GM19452 (cell line): Measurements from ENCODE around the gene DDX10.
A peak's percentile ranks its signal among the peaks of the same experiment; 100 is the strongest.
"Not testable (repeated sequence)": the region's sequence is repeated elsewhere in the genome, so short reads cannot be mapped to it uniquely, and the experiment has no call there.

Source experiments
- ATAC-seq: cut with Tn5 transposase; IDR thresholded peaks from one replicate; pipeline ENCODE4 v1.9.1; 2021; ENCODE audit not compliant: unreplicated experiment

Gene DDX10

DNA sequence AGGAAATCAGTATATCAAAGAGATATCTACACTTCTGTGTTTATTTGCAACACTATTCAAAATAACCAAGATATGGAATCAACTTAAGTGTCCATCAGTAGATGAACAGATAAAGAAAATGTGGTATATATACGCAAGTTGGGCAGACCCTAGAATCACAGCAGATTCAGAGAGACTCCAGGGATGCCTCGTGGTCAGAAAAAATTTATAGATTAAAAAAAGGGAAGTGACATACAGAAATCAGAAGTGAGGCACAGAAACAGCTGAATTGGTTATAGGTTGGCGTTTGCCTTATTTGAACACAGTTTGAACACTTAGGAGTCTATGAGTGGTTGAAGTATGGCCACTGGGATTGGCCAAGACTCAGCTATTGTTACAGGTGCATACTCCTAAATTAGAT is 10.8 kb upstream of the DDX10 start:
- ATAC-seq = not testable (repeated sequence)

DNA sequence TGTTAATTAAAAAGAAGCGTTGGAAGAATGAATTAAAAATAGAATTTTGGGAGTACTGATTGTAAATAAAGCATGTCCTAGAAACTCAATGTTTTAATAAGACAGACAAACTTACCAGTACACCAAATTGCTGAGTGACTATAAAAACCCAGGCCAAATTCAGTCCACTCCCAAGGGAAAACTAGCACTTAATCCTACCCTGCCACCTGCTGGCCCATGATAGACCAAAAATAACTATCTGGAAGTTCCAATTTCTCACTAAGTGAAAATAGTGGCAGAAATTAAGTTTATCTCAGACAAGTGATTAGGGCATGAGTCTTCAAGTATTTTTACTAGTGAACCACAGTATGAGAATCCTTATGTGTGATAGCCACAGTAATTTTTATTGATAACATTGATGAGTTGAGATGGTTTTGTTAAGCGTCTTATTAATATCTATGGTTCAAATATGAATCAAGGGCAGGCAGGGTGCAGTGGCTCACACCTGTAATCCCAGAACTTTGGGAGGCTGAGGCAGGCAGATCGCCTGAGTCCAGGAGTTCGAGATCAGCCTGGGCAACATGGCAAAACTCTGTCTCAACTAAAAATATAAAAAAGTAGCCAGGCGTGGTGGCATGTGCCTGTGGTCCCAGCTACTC is 9.8 kb upstream of the DDX10 start:
- no peak for ATAC-seq

DNA sequence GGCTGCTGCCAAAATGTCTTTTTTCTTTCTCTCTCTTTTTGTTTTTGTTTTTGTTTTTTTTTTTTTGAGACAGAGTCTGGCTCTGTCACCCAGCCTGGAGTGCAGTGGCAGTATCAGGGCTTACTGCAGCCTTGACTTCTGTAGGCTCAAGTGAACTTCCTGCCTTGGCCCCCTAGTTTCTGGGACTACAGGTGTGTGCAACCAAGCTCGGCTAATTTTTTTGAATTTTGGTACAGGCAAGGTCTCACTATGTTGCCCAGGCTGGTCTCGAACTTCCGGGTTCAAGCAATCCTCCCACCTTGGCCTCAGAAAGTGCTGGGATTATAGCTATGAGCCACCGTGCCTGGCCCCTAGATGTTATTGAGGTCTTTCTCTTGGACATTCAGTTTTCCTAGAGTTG is 2.2 kb upstream of the DDX10 start:
- peak; percentile 31 for ATAC-seq

DNA sequence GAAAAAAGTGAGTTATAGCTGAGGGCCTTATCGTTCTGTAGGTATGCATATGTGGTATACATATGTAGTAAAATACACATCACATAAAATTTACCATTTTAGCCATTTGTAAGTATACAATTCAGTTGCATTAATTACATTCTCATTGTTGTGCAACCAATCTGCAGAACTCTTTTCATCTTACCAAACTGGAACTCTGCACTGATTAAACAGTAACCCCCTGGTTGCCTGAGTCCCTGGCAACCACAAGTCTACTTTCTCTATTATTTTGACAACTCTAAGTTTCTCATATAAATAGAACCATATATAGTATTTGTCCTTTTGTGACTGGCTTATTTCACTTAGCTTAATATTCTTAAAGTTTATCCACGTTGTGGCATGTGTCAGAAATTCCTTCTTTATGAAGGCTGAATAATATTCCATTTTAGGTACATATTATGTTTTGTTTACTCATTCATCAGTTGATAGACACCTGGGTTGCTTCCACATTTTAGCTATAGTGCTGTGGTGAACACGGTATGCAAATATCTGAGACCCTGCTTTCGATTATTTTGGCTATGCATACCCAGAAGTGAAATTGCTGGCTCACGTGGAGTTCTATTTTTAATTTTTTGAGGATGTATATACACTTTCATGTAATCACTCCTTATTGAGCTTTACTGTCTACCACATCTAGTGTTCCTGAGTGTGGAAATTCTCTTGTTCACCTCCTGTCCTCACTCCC is 1.6 kb upstream of the DDX10 start:
- ATAC-seq = peak; percentile 61

DNA sequence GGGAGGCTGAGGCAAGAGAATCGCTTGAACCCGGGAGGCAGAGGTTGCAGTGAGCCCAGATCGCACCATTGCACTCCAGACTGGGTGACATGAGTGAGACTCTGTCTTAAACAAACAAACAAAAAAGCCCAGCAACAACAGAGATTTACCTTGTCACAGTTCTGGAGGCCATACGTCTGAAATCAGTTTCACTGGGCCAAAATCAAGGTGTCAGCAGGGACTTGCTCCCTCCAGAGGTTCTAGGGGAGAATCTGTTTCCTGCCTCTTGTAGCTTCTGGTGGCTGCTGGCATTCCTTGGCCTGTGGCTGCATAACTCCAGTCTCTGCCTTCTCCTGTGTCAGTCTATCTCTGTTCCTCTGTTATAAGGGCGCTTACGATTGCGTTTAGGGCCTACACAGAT is 1.5 kb downstream of the DDX10 start:
- no peak for ATAC-seq

DNA sequence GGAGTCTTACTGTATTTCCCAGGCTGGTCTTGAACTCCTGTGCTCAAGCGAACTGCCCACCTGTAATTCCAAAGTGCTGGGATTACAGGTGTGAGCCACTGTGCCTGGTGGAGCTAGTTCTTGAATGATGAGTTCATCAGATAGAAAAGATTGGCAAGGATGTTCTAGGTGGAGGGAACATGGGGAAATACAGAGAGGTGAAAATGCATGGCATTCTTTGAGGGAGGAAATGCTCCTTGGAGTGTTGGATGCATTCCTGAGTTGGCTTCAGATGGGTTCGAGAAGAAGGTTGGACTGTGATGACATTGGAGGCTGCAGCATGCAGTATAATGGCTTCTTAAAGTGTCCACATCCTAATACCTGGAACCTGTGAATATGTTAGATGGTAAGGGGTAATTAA is 4.4 kb downstream of the DDX10 start:
- ATAC-seq = no peak

DNA sequence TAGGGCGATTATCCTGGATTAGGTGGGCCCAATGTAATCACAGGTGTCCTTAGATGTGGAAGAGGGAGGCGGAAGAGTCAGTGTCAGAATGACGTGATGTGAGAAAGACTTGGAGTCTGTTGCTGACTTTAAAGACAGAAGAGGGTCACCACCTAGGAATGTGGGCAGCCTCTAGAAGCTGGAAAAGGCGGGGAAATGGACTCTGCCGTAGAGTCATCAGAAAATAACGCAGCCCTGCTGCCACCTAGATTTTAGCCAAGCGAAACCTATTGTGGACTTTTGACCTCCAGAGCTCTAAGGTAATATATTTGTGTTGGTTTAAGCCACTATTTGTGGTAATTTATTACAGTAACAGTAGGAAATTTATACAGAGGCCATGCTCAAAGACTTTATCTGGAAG is 4.8 kb downstream of the DDX10 start:
- ATAC-seq = no peak

DNA sequence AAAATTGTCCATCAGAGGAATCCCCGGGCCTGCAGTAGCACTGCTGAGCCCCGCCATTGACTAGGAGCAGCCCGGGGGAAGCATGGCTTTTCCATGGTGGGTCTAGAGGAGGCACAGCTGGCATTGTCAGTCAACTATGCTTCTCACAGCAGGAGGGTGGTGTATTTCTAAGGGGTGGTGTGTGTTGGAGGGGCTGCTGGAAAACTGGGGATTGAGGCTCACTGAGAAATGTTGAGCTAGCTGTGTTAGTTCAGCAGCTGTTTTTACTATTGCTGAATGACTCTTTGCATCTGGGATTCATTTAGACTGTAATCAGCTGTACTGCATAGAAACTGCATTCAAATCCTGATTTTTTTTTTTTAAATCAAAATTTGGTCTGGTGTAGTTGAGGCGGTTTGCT is 5.6 kb downstream of the DDX10 start:
- ATAC-seq = no peak

DNA sequence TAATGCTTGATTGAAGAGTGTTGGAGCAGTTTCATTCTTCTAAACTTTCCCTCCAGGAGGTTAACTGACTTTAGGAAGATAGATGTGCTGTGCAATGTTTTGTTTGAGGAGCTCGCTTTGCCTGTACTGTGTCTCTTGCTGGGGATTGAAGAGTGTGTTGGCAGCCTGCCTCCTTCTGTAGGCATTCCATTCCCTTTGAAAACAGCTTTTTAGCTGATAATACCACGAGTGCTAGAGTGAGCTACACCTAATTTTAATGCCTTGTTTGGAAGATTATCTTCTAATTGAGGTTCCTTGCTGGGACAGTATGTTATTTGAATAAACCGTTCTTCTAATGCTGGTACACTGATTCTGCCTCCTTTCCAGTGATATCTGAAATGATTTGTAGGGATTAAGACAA is 7.2 kb downstream of the DDX10 start:
- ATAC-seq = no peak

DNA sequence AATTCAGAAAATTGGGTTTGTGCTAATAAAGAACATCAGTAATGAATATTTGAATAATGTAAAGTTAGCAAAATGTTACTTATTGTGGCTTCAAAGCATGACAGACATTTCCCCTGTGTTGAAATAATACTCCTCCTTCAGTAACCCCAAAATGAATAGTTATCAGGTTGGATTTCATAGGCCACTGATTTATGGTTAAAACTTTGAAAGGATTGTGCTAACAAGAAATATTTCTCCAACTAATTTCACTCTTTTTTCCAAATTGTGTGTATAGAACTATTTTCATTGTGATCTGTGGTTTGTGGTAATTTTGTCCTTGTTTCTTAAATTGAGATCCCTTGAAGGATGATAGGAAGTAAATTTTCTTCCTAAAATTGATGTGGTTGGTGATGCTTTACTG is 7.9 kb downstream of the DDX10 start:
- ATAC-seq = no peak

DNA sequence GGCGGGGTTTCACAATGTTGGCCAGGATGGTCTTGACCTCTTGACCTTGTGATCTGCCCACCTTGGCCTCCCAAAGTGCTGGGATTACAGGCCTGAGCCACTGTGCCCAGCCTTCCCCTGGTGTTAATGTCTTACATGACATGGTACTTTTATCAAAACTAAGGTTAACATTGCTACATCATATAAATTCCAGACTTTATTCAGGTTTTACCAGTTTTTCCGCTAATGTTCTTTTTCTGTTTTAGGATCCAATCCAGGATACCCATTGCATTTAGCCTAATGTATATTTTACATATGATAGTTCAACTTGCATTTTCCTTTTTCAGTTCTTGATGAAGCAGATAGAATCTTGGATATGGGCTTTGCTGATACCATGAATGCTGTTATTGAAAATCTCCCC is 14.2 kb downstream of the DDX10 start:
- no peak for ATAC-seq

DNA sequence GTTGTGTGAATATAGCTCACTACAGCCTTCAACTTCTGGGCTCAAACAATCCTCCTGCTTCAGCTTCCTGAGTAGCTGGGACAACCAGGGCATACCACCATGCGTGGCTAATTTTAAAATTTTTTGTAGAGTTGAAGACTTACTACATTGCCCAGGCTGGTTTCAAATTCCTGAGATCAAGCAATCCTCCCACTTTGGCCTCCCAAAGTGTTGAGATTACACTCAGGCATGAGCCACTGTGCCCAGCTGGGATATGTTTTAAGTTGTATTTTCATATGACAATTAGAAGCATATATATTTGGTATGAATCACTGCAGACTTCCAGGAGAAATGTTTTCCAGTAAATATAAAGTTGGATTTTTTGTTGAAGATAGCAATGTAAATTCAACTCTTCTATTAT is 15.4 kb downstream of the DDX10 start:
- ATAC-seq = no peak

DNA sequence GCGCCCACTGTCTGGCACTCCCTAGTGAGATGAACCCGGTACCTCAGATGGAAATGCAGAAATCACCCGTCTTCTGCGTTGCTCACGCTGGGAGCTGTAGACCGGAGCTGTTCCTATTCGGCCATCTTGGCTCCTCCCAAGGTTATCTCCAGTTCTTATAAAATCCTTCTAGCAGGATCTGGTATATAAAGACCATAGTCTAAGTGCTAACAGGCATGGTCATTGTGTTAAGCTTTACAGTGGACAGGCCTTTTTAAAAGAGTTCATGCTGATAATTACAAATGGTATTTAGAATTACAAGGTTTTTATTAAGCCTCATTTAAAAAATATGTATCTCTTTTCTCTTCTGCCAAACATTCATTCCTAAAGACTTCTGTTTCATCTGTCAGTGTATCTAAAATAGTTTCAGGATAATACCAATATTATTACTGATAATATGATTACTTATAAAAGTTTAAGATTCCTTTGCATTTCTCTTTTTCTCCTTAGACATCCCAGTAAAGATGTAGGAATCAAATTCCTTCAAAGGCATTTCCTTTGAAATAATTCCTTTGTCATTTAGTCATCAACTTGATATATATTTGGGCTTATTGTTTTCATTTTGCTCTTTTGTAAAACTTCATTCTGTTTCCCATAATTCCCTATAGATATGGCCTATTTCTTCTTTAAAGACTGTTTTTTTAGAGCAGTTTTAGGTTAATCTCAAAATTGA is 20.7 kb downstream of the DDX10 start:
- ATAC-seq = no peak

DNA sequence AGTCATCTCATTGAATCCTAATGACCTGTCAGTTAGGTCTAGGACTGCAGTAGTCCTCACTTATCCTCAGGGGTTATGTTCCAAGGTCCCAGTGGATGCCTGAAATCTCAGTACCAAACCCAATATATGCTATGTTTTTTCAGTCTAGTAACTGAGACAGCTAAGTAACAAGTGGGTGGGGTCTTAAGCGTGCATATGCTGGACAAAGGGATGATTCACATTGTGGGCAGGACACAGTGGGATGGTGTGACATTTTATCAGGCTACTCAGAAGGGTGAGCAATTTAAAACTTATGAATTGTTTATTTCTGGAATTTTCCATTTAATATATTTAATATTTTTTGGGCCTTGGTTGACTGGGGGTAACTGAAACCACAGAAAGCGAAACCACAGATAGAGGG is 29.0 kb downstream of the DDX10 start:
- ATAC-seq = no peak

DNA sequence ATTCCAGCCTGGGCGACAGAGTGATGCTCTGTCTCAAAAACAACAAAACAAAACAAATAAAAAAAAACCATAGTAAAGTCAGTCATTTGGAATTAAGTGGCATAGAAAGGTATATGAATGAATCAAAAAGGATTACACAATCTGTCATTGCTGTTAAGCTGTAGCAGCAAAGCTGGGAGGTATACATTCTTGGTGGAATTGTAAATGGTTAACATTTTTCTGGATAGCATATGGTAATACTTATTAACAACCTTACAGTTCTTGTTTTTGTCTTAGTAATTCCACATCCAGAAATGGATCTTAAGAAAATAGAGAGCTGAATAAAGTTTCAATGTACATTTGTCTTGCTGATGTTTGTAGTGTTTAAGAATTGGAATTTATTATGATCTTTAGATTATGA is 30.0 kb downstream of the DDX10 start:
- no peak for ATAC-seq

DNA sequence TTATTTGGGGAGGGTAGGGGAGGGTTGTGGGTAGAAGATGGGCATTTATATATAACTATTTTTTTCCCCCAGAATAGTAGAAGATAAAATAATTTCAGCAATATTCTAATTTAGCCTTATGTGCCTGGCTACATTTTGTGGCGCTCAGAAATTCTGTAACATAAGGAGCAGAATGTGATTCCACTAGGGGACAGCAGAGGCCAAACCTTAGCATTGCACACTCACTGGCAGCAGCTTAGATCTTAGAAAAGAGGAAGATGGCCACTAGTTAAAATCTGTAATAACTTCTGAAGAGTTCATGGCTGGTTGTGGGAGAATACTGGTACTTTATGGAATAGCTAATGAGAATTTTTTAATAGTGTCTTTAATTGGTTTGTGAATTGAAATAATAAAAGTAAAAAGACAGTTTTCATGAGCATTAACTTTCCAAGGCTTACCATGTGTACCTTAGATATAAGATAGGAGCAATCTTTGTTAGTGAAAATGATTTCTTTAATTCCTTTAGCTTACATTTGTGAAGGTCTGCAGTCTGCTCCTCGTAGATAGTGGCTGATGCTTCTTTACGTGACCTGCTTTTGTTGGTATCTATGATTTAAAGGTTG is 33.1 kb downstream of the DDX10 start:
- peak; percentile 57 for ATAC-seq

DNA sequence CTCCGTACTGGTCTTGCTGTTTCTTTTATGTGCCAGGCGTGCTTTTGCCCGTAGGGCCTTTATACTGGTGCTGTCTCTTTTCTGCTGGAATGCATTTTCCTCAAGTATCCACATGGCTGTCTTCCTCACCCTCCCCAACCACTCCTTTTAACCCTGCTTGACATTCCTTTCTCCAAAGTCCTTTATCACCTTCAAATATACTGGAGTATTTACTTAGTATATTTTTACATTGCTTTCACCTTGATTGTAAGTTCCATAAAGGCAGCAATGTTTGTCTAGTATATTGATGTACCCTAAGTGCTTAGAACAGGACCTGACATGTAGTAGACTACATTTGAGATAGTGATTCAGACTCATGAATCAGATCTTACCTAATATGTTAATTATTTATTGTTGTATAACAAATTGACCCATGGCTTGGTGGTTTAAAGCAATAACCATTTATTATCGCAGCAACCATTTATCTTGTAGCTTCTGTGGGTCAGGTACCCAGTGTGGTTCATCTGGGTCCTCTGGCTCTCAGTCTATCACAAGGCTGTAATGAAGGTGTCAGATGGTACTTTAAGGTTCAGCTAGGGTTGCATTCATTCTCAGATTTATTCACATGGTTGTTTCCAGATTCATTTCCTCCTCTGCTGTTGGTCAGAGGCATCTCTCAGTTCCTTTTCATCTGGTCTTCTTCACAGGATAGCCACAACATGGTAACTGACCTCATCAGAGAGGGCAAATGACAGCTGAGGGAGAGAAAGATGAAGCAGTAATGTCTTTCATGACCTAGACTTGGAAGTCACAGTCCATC is 34.2 kb downstream of the DDX10 start:
- ATAC-seq = peak; percentile 83

DNA sequence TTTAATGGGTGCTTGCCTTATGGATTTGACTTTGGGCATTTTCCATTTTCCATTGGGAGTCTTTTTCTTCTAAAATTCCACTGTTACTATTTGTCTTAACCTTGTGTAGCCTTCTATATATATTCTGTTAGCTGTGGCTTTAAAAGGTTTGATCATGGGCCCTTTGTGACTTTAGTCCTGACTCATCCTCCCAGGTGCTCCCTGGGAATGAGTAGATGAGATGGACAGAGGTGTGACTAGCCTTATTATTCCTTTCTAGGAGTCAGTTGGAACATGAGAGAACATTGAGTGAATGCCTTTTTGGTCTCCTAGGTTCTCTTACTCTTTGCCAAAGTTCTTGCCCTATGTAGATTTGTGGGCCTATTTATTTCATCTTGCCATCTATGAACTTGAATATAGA is 39.0 kb downstream of the DDX10 start:
- ATAC-seq = no peak

DNA sequence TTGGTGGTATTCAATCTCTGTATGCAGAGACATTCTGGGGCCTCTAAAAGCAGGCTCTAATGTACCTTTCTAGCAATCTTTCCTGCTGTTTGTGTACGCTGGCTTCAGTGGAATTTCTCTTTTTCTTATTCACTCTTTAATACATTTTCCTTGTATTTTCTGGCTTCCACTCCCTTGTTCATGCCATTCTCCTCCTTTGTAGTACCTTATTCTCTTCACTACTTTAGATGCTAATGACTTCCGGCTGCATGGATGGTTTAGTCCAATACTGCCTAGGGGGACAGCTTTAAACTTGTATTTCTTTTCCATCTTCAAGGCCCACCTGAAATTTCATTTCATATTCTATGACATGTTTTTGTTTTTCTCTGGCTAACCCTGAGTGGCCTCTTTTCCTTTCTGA is 40.2 kb downstream of the DDX10 start:
- ATAC-seq = no peak

DNA sequence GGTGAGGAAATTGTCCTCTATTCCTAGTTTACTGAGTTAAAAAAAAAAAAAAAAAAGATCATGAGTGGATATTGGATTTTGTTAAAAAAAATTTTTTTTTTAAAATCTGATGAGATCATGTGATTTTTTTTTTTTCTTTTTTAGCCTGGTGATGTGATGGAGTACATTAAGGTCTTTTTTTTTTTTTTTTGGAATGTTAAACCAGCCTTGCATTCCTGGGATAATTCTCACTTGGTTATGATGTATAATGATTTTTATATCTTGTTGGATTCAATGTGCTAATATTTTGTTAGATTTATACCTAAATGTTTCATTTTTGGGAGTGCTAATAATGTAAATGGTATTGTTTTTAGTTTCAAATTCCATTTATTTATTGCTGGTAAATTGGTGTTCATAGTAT is 43.3 kb downstream of the DDX10 start:
- no peak for ATAC-seq

DNA sequence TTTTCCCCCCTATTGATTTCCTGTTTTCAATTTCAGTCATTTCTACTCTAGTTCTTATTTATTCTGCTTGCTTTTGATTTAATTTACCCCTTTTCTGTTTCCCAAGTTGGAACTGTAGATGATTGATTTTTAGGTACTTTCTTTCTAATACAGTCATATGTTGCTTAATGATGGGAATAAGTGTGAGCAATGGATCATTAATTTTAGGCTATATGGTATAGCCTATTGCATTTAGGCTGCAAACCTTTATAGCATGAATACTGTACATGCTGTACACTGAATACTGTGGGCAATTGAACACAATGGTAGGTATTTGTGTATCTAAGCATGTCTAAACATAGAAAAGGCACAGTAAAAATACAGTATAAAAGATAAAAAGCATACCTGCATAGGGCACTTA is 44.9 kb downstream of the DDX10 start:
- no peak for ATAC-seq
